LNCaP clone FGC (cell line): ENCODE data around the gene FXYD4.
"Not testable (repeated sequence)": the region's sequence is repeated elsewhere in the genome, so short reads cannot be mapped to it uniquely, and the experiment has no call there.

Source experiments
- DNase-seq: peaks from one replicate; pipeline ENCODE4 v3.0.0-alpha.2; 2011; ENCODE audit warnings: low read depth
- H3K4me3 ChIP-seq: 2 replicates; pipeline ENCODE4 v1.5.1; 2011; ENCODE audit warnings: mild to moderate bottlenecking, low read depth, low read length, control low read depth
- CTCF ChIP-seq: IDR thresholded peaks from 2 replicates; pipeline ENCODE4 v1.5.1; 2012; ENCODE audit warnings: mild to moderate bottlenecking; ENCODE audit not compliant: control insufficient read depth, insufficient read depth; ENCODE audit errors: extremely low read depth

FXYD4 gene

GRCh38 chr10:43421519-43421918 lies 50.1 kb downstream of the FXYD4 start:
- no peak overlapping the region for H3K4me3 ChIP-seq

GRCh38 chr10:43421944-43422343 lies 50.5 kb downstream of the FXYD4 start:
- not testable (repeated sequence) for H3K4me3 ChIP-seq, DNase-seq

More at GRCh38 chr10:43421519-43421918, 50.1 kb downstream of the FXYD4 start:
- no peak for TF ChIP-seq CTCF
- DNase-seq = no peak

GRCh38 chr10:43424416-43424815 lies 53.0 kb downstream of the FXYD4 start:
- DNase-seq = no peak
- H3K4me3 ChIP-seq = no peak overlapping the region
- no peak for TF ChIP-seq CTCF
